ENCODE measurements around the gene GRB10. TPM values are rescaled to one million over a fixed set of nuclear protein-coding genes. Genes with fewer than 3 reads are reported as not detected.

GRB10 gene
- total RNA-seq, 4 donors from 2014 or later = 54.0 to 69.1 (median 61.6) TPM

DNA sequence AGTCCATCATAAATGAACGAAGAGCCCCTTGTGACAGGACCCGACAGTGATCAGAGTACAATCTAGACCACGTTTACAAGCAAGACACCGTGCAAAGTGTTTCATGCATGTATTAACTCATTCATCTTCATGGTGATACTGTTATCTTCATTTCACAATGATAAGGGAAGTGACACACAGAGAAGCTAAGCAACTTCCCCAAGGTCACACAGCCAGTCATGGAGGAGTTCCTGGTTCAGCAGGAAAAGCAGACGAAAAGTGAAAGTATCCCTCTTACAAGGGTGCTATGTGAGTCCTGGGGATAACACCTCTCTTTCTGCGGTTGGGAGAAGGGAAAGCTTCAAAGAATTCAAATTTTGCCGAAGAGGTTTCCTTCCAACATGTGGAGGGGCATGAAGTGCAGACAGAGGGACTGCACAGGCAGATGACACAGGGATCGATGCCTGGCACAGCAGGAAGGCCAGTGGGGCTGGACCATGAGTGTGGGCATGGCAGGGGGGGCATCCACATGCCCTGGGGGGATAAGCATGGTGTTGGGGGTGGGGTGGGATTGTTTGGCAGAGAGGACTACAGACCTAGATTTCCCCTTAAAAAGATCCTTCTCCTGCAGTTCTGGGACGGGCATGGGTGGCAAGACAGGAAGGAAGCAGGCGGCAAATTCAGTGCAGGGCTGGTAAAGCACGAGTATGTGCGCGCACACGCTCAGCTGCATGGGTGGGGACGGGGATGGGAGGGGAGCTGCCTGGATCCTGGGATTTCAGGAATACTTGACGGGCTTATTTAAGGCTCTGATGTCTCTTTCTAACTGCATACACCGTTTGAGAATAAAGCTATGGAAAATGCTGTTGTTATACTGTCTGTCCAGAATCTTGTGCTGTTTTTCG, 184.0 kb downstream of the GRB10 start:
- H3K36me3 ChIP-seq = peaks cover 6 to 82% (median 57%) of the 10 kb centered on the region in 4 donors
- H3K4me1 ChIP-seq = peaks cover 0 to 9% (median 3%) of the 10 kb centered on the region in 4 donors
- no peak overlapping the region for H3K4me3 ChIP-seq
- no peak overlapping the region for H3K27ac ChIP-seq (replicated peaks in 1 of 4)
- no peak for DNase-seq (ENCODE audit: extremely low spot score)
- WGBS = 86% methylated on average over 18 of the region's 18 CpGs
- H3K9me3 ChIP-seq = no peaks in the 10 kb centered on the region
- TF ChIP-seq POLR2AphosphoS5 (IDR thresholded peaks at IDR 0.05) (no peak), POLR2A (IDR thresholded peaks at IDR 0.05; ENCODE audit: low read depth) (no peak), EP300 (IDR thresholded peaks at IDR 0.05) (no peak)
- TF ChIP-seq, protein P1, sequence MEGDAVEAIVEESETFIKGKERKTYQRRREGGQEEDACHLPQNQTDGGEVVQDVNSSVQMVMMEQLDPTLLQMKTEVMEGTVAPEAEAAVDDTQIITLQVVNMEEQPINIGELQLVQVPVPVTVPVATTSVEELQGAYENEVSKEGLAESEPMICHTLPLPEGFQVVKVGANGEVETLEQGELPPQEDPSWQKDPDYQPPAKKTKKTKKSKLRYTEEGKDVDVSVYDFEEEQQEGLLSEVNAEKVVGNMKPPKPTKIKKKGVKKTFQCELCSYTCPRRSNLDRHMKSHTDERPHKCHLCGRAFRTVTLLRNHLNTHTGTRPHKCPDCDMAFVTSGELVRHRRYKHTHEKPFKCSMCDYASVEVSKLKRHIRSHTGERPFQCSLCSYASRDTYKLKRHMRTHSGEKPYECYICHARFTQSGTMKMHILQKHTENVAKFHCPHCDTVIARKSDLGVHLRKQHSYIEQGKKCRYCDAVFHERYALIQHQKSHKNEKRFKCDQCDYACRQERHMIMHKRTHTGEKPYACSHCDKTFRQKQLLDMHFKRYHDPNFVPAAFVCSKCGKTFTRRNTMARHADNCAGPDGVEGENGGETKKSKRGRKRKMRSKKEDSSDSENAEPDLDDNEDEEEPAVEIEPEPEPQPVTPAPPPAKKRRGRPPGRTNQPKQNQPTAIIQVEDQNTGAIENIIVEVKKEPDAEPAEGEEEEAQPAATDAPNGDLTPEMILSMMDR (IDR thresholded peaks at IDR 0.05) = no peak
- intact Hi-C loops (cut with DNase I) = loop anchor here (5.0 to 10.0 kb wide), 2 partner anchors 79 to 556 kb away; no protein-coding TSS in a partner anchor
- no peaks in the 10 kb centered on the region for H3K27me3 ChIP-seq

DNA sequence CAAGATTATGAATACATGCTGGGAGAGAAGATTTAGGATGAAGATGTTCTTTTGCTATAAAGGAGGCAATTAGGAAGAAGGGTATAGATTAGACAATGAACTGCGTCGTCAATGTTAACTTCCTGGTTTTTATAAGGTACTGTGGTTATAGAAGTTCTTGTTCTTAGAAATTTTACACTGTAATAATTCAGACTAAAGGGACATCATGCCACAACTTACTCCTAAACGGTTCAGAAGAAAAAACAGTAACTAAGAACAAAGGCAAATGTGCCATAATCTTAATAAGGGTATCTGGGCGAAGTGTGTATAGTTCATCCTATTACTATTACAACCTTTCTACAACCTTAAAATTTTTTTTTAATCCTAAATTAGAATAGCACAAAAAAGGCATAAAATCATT, 186.2 kb downstream of the GRB10 start:
- Histone ChIP-seq H3K4me3 (no peak overlapping the region), H3K27me3 (no peaks in the 10 kb centered on the region), H3K9me3 (no peaks in the 10 kb centered on the region), H3K36me3 (peaks cover 21 to 86% (median 69%) of the 10 kb centered on the region in 4 donors), H3K27ac (replicated peaks in 1 of 4) (no peak overlapping the region), H3K4me1 (peaks cover 0 to 9% (median 3%) of the 10 kb centered on the region in 4 donors)
- intact Hi-C loops (cut with DNase I) = loop anchor here (5.0 to 10.0 kb wide), 2 partner anchors 81 to 558 kb away; no protein-coding TSS in a partner anchor
- TF ChIP-seq POLR2A (IDR thresholded peaks at IDR 0.05; ENCODE audit: low read depth) = no peak
- TF ChIP-seq POLR2AphosphoS5 (IDR thresholded peaks at IDR 0.05) = no peak
- no peak for TF ChIP-seq EP300 (IDR thresholded peaks at IDR 0.05)
- TF ChIP-seq, protein P1 (IDR thresholded peaks at IDR 0.05) = no peak
- no peak for DNase-seq (ENCODE audit: extremely low spot score)
- 84% methylated on average over 4 of the region's 4 CpGs for WGBS

DNA sequence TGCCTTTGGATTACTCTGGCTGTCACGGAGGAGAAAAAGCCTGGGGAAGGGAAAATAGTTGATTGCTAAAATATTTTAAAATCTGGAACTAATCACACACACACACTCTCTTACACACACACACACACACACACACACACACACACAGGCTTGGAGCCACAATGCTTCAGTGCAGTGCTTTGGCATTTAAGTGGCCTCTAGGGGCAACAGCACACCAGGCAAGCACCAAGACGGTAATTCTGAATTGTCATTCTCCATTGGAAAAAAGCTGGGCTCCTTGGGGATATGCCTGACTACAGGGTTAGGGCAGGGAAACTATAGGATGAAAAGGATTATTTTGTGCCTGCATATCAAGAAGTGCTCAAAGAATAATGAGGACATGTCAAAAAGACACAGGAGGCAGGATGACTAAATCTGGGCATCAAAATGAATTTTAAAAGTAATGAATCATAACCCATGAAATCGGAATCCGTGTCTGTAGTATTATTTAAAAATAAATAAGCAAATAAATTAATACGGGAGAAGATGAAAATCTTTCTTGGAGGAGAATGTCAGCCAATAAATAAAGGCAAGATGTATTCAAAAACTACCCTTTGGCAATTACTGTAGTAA, 187.1 kb downstream of the GRB10 start:
- WGBS = 60% methylated on average over 5 of the region's 5 CpGs
- Histone ChIP-seq H3K27me3 (no peaks in the 10 kb centered on the region), H3K4me3 (no peak overlapping the region), H3K9me3 (no peaks in the 10 kb centered on the region), H3K4me1 (peaks cover 0 to 9% (median 1%) of the 10 kb centered on the region in 4 donors), H3K36me3 (peaks cover 21 to 88% (median 71%) of the 10 kb centered on the region in 4 donors), H3K27ac (replicated peaks in 1 of 4) (no peak overlapping the region)
- intact Hi-C loops (cut with DNase I) = loop anchor here (5.0 to 10.0 kb wide), 2 partner anchors 82 to 559 kb away; no protein-coding TSS in a partner anchor
- TF ChIP-seq, protein P1 (IDR thresholded peaks at IDR 0.05) = peak; percentile 41 to 58 (median 47)
- TF ChIP-seq POLR2AphosphoS5 (IDR thresholded peaks at IDR 0.05) (peak in 1 of 2 donors; percentile 19), POLR2A (IDR thresholded peaks at IDR 0.05; ENCODE audit: low read depth) (no peak), EP300 (IDR thresholded peaks at IDR 0.05) (no peak)
- DNase-seq (ENCODE audit: extremely low spot score) = no peak

DNA sequence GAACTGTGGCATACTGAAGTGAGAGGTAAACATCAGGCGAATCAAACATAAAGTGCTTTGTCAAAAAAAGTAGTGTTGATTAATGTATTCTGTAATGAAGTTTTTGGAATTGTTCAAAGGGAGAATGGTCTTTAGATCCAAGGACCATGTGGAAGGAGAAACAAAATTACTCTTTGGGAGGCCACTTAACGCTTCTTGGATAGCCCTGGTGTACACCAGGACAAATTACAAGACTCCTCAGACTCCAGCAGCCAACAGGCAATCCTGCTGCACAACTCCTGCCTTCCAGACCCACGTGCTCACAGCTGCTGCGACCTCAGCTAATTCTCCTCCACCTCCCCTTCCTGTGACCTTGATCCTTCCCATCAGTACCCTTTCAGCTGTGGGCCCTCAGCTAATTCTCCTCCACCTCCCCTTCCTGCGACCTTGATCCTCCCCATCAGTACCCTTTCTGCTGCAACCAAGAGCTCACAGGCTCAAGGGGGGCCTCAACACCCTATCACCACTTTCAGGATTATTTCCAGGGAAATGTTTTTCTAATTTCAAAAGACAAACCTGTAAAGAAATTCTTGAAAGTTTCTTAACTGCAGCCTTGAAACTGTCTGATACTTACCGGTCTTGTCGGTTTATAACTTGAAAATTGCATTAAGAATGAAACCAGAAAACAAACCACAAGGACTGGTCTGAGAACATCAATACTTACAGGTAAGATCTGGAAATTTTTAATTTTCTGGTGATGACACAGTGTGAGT, 187.8 kb downstream of the GRB10 start:
- Histone ChIP-seq H3K9me3 (no peaks in the 10 kb centered on the region), H3K36me3 (peaks cover 21 to 83% (median 68%) of the 10 kb centered on the region in 4 donors), H3K27me3 (no peaks in the 10 kb centered on the region), H3K4me1 (peaks cover 0 to 9% (median 0%) of the 10 kb centered on the region in 4 donors), H3K4me3 (no peak overlapping the region), H3K27ac (replicated peaks in 1 of 4) (no peak overlapping the region)
- intact Hi-C loops (cut with DNase I) = loop anchor here (5.0 to 10.0 kb wide), 2 partner anchors 82 to 560 kb away; no protein-coding TSS in a partner anchor
- DNase-seq (ENCODE audit: extremely low spot score) = no peak
- TF ChIP-seq EP300 (IDR thresholded peaks at IDR 0.05) = no peak
- TF ChIP-seq, protein P1 (IDR thresholded peaks at IDR 0.05) = no peak
- TF ChIP-seq POLR2A (IDR thresholded peaks at IDR 0.05; ENCODE audit: low read depth) = no peak
- TF ChIP-seq POLR2AphosphoS5 (IDR thresholded peaks at IDR 0.05) = no peak
- WGBS = 76% methylated on average over 7 of the region's 7 CpGs
